ENCODE measurements around the gene PDCL3. TPM values are rescaled to one million over a fixed set of nuclear protein-coding genes. Genes with fewer than 3 reads are reported as not detected.
A peak's percentile ranks its signal among the peaks of the same experiment; 100 is the strongest.

Gene PDCL3
- polyA plus RNA-seq, result 10 to 100 TPM; 54.7 to 62.1 (median 61.5) TPM

DNA sequence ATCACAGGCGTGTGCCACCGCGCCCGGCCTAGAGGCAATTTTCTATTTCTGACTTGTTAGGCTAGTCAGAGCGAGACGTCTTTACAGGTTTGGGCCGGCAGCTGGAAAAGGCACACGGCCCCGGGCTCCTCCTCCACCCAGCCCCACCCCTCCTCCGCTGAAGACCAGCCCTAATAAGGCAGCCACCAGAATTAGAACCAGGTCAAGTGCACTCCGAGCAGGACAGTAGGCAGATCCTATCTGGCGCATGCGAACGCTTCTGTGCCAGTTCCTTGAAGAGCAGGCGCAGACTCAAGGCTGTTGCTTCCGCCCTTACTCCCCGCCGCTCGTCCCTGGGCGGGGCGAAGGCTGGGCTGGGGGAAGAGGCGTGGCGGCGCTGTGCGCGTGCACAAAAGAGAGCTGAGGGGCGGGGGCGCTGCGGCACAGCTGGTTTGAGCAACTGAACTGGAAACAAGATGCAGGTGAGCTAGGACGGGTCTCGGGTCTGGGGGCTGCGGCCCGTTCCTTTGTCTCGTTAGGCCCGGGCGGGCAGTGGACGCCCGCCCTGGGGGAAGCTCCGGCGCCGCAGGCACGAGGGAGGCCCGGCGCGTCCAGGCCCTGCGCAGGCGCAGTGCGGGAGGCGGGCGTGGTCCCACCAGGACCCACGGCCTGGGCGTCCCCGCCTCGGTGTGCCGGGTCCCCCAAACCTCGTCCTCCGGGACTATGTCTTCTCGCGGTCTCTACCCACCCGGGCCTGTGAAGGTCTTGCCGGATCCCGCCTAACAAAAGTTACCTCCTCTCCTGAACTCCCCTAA lies at the start of gene PDCL3:
Gene PDCL3 (plus strand): TSS at position 381 of the 794 bp plus-strand sequence. CDS start 75 bp downstream, at position 456.
- H3K27ac Mint-ChIP-seq, result peak within 1 kb of the TSS; percentile 90 to 98 (median 96)
- DNase-seq, result peak; percentile 96 to 97 (median 97)
- peaks cover 26 to 36% of the 10 kb centered on the region in 2 donors for H3K4me1 Mint-ChIP-seq
- no peaks in the 10 kb centered on the region for H3K9me3 Mint-ChIP-seq
- H3K27me3 Mint-ChIP-seq (ENCODE audit: low read depth in 3 of 3), result peaks cover 6 to 10% (median 6%) of the 10 kb centered on the region in 3 donors
- peaks cover 8 to 14% (median 10%) of the 10 kb centered on the region in 3 donors for H3K36me3 Mint-ChIP-seq
- H3K4me3 Mint-ChIP-seq, result peak within 1 kb of the TSS; percentile 92 to 98 (median 94)

DNA sequence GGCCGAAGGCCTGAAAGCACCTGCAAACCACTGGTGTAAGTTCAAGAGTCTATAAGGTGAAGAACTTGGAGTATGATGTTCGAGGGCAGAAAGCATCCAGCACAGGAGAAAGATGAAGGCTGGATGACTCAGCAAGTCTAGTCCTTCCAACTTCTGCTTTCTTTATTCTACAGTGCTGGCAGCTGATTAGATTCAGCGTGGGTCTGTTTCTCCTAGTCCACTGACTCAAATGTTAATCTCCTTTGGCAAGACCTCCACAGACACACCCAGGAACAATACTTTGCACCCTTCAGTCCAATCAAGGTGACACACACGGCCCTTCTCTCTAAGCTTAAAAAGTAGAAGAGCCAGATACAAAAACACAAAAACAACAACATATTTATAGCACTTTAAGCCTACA lies 49.1 kb upstream of the PDCL3 start:
- Mint-ChIP-seq H3K4me3 (no peak overlapping the region), H3K27ac (no peak overlapping the region), H3K4me1 (no peaks in the 10 kb centered on the region), H3K27me3 (ENCODE audit: low read depth in 3 of 3) (peaks cover 0 to 2% (median 2%) of the 10 kb centered on the region in 3 donors), H3K36me3 (no peaks in the 10 kb centered on the region), H3K9me3 (peaks cover 0 to under 1% (median under 1%) of the 10 kb centered on the region in 6 donors)
- no peak for DNase-seq

DNA sequence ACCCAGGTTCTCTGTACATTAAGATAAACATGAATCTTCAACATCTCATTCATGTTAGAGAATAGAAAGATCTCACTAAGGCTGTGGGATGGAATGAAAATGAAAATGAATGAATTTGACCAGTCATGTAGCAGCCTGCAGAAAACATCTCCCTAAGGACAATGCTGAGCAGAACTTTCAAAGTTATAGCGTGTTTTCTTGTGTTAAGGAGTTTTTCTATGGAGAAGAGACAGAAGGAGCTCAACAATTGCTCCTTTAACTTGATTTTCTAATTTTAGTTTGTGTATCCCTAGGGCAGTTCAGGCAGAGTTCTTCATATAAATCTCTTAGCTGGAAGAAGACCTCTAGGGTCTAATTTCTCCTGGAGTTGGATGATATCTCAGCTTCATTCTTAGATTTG lies 45.2 kb upstream of the PDCL3 start:
- Mint-ChIP-seq H3K27ac (no peak overlapping the region), H3K9me3 (no peaks in the 10 kb centered on the region), H3K4me3 (no peak overlapping the region), H3K27me3 (ENCODE audit: low read depth in 3 of 3) (peaks cover 0 to 2% (median 1%) of the 10 kb centered on the region in 3 donors), H3K36me3 (no peaks in the 10 kb centered on the region), H3K4me1 (no peaks in the 10 kb centered on the region)
- DNase-seq, result no peak

DNA sequence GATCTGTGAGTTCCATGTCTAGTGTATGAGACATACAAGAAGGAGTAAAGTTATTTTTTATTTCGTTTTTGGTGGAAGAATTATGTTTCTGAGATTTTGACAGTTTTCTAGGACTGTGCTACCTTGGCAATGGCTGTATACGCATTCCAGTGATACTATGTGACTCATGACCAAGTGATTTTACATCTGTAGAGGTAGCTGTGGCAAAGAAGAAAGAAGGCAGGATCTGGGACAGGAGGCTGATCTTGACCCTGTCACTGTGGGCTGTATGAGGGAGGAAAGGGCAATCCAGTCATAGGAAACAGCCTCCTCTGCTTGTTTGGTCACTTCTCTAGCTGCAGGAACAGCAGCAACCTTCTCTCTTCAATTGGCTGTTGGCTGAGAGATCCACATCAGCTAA lies 44.0 kb upstream of the PDCL3 start:
- no peaks in the 10 kb centered on the region for H3K9me3 Mint-ChIP-seq
- peaks cover 0 to 4% (median 1%) of the 10 kb centered on the region in 3 donors for H3K27me3 Mint-ChIP-seq (ENCODE audit: low read depth in 3 of 3)
- no peak overlapping the region for H3K4me3 Mint-ChIP-seq
- no peaks in the 10 kb centered on the region for H3K36me3 Mint-ChIP-seq
- no peak overlapping the region for H3K27ac Mint-ChIP-seq
- H3K4me1 Mint-ChIP-seq, result no peaks in the 10 kb centered on the region
- DNase-seq, result no peak

DNA sequence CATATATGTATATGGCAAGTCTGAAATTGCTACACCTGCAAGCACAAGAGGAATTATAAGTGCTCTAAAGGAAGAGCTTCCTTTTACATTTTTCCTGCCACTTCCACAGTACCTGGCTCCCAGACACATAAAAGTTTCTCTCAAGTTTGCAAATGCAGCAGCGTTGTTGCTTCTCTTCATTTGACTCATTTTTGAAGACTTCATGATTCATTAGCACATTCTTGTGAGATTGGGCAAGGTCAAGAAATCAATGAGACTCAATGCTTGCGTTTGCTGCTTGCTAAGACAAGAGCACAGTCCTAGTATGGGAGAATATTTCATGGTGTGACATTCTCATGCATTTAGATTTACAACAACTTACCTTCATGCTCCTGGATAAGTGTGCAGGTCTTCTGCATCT lies 42.6 kb upstream of the PDCL3 start:
- H3K4me3 Mint-ChIP-seq, result no peak overlapping the region
- H3K27me3 Mint-ChIP-seq (ENCODE audit: low read depth in 3 of 3), result peaks cover 2 to 3% (median 3%) of the 10 kb centered on the region in 3 donors
- H3K4me1 Mint-ChIP-seq, result no peaks in the 10 kb centered on the region
- no peaks in the 10 kb centered on the region for H3K9me3 Mint-ChIP-seq
- no peak for DNase-seq
- no peaks in the 10 kb centered on the region for H3K36me3 Mint-ChIP-seq
- H3K27ac Mint-ChIP-seq, result no peak overlapping the region

DNA sequence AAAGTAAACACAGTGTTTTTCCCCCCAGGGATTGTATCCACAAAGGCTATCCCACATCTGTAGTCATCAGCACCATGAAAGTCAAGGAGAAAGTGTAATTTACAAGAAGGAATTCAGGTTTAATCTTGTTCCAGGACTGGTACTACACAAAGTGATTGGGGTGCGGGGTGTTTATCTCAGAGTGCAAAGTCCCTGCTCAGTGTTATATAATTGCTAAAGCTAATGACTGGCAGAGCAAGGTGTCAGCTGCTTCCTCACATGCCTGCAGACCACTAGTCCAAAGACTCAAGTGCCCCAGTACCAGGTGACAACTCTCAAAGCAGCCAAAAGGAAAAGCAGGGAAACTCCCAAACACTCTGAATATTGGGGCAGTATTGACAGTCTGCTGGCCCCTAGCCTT lies 40.4 kb upstream of the PDCL3 start:
- Mint-ChIP-seq H3K4me1 (no peaks in the 10 kb centered on the region), H3K4me3 (no peak overlapping the region), H3K36me3 (no peaks in the 10 kb centered on the region), H3K27me3 (ENCODE audit: low read depth in 3 of 3) (peaks cover 2 to 3% (median 3%) of the 10 kb centered on the region in 3 donors), H3K27ac (no peak overlapping the region), H3K9me3 (no peaks in the 10 kb centered on the region)
- DNase-seq, result no peak

DNA sequence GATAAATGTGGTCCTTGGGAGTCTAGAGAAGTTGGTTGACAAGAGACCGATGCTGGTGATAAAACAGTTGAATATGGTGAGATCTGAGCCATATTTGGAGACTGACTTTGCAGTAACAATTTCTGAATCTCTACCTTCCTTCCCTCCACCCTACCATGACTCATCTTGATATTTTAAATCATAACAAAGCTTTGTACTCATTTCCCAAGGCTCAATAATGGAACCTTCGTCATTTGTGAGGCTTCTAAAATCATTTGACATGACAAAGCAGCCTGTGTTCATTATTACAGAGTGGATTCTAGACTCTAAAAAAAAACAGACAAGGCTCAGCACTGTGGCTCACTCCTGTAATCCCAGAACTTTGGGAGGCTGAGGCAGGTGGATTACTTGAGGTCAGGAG lies 38.5 kb upstream of the PDCL3 start:
- H3K9me3 Mint-ChIP-seq, result no peaks in the 10 kb centered on the region
- H3K4me3 Mint-ChIP-seq, result no peak overlapping the region
- no peak for DNase-seq
- no peaks in the 10 kb centered on the region for H3K36me3 Mint-ChIP-seq
- H3K27me3 Mint-ChIP-seq (ENCODE audit: low read depth in 3 of 3), result peaks cover 2 to 5% (median 3%) of the 10 kb centered on the region in 3 donors
- no peak overlapping the region for H3K27ac Mint-ChIP-seq
- no peaks in the 10 kb centered on the region for H3K4me1 Mint-ChIP-seq

DNA sequence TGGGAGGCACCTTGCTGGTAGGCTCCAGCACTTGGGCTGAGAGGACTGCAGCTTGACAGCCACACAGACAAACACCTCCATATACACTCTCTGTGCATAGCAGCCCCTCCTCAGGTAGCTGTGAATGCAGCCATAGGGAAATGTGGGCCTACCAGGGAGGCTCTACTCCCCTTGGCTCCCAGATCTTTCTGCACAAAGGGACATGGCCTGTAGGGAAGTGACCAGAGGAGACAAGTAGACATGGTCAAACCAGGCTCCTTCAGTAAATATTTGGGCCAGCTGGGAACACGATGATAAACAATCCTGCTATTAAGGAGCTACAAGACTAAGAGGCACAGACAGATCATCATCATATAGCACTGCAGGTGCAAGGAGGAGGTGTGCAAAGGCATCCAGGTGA lies 35.9 kb upstream of the PDCL3 start:
- Mint-ChIP-seq H3K9me3 (no peaks in the 10 kb centered on the region), H3K36me3 (no peaks in the 10 kb centered on the region), H3K4me3 (no peak overlapping the region), H3K27me3 (ENCODE audit: low read depth in 3 of 3) (peaks cover 2 to 10% (median 6%) of the 10 kb centered on the region in 3 donors), H3K4me1 (peaks cover 3 to 8% of the 10 kb centered on the region in 2 donors), H3K27ac (no peak overlapping the region)
- DNase-seq, result no peak

DNA sequence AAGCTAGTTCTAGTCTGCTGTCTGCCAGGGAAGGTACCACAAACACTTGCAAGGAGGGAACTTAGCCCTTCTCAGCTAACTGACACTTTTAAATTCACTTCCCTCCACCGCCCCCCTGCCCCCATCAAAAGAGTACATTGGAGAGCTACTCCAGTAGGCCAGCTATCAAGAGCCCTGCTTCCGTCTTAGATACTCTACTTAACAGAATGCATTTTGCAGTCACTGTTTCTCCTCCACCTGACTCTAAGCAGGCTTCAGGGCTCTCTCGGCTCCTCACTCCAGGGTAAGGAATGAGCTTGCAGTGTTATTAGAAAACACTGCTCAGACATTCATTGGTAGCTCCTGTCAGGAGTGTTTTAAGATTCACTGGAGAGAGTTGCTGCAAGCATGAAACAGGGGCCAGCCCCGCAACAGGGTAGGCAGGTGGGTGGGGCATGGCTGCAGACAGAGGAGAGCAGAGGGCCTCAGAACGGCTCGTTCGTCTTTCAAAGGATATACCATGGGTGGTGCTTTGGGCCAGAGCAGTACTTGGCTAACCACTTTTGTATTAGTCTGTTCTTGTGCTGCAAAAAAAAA lies 35.3 kb upstream of the PDCL3 start:
- no peaks in the 10 kb centered on the region for H3K36me3 Mint-ChIP-seq

DNA sequence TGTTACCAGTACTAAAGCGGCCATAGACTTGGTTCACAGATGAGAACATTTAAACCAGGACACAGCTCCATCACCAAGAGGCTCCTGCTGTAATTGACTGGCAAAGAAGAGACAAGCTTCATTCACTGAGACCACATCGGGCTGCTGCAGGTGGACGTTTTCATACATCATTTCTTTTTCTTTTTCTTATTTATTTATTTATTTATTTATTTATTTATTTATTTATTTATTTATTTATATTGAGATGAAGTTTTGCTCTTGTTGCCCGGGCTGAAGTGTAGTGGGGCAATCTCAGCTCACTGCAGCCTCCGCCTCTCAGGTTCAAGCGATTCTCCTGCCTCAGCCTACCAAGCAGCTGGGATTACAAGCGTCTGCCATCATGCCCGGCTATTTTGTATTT lies 33.6 kb upstream of the PDCL3 start:
- peaks cover 4 to 11% (median 7%) of the 10 kb centered on the region in 3 donors for H3K27me3 Mint-ChIP-seq (ENCODE audit: low read depth in 3 of 3)
- H3K27ac Mint-ChIP-seq, result no peak overlapping the region
- peaks cover 3 to 8% of the 10 kb centered on the region in 2 donors for H3K4me1 Mint-ChIP-seq
- no peak overlapping the region for H3K4me3 Mint-ChIP-seq
- H3K36me3 Mint-ChIP-seq, result no peaks in the 10 kb centered on the region
- no peaks in the 10 kb centered on the region for H3K9me3 Mint-ChIP-seq
- no peak for DNase-seq

More for the DNA sequence above, 35.3 kb upstream of the PDCL3 start:
- Mint-ChIP-seq H3K4me1 (peaks cover 3 to 8% of the 10 kb centered on the region in 2 donors), H3K4me3 (no peak overlapping the region), H3K27ac (no peak overlapping the region), H3K27me3 (ENCODE audit: low read depth in 3 of 3) (peaks cover 2 to 10% (median 6%) of the 10 kb centered on the region in 3 donors), H3K9me3 (no peaks in the 10 kb centered on the region)
- DNase-seq, result no peak

DNA sequence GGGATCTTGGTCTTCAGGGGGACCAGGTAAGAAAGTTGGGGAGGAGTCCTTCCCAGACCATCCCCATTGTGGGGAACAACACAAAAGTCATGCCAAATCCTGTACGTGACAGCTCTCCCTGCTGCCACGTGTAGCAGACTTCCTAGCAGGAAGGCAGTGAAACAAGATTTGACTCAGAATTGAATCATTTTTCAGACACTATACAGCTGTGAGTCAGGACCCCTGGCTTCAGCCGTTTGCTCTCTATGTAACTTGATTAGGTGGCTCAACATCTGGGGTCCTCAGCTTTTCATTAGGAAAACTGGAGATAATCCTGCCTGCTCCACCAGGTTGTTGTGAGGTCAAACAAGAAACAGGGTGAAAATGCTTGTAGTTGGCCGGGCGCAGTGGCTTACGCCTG lies 32.9 kb upstream of the PDCL3 start:
- H3K27ac Mint-ChIP-seq, result no peak overlapping the region
- peaks cover 3 to 11% (median 6%) of the 10 kb centered on the region in 3 donors for H3K27me3 Mint-ChIP-seq (ENCODE audit: low read depth in 3 of 3)
- DNase-seq, result no peak
- peaks cover 3 to 8% of the 10 kb centered on the region in 2 donors for H3K4me1 Mint-ChIP-seq
- no peaks in the 10 kb centered on the region for H3K36me3 Mint-ChIP-seq
- no peaks in the 10 kb centered on the region for H3K9me3 Mint-ChIP-seq
- no peak overlapping the region for H3K4me3 Mint-ChIP-seq

DNA sequence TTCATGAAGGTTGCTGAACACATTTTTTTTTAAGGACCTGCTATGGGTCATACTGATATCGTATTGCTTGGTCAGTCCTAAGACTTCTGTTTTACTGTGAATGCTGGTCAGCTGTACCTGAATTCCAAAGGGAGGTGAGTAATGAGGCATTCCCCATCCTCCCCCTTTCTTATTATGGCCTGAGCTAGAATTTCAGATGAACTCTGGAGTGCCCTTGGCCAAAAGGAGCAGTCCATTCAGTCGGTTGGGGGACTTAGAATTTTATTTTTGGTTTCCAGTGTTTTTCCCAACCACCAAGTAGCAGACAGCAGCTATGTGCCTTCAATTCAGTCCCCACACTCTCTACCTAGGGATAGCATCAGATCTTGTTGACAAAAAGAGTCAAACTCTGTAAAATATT lies 26.9 kb upstream of the PDCL3 start:
- Mint-ChIP-seq H3K36me3 (no peaks in the 10 kb centered on the region), H3K4me3 (no peak overlapping the region), H3K9me3 (no peaks in the 10 kb centered on the region), H3K4me1 (peaks cover 0 to 1% of the 10 kb centered on the region in 2 donors), H3K27me3 (ENCODE audit: low read depth in 3 of 3) (peaks cover 4 to 11% (median 5%) of the 10 kb centered on the region in 3 donors), H3K27ac (no peak overlapping the region)
- no peak for DNase-seq

DNA sequence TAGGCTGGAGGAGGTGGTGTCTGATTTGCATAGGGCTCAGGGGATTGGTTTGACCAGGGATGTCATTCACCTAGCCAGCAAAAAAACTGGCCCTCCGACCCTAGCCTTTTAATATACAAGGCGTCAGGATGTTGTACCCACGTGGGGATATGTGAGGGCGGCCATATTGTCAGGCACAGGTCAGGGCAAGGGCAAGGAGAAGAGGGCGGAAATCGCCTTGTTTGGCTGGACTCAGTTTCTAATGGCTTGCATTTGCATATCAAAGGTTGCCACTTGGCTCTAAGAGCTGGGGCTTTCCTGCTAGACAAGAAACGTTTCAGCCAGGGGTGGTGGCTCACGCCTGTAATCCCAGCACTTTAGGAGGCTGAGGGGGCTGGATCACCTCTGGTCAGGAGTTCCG lies 24.9 kb upstream of the PDCL3 start:
- Mint-ChIP-seq H3K9me3 (no peaks in the 10 kb centered on the region), H3K27ac (no peak overlapping the region), H3K27me3 (ENCODE audit: low read depth in 3 of 3) (peaks cover 3 to 10% (median 4%) of the 10 kb centered on the region in 3 donors), H3K4me1 (no peaks in the 10 kb centered on the region), H3K36me3 (no peaks in the 10 kb centered on the region), H3K4me3 (no peak overlapping the region)
- DNase-seq, result no peak

DNA sequence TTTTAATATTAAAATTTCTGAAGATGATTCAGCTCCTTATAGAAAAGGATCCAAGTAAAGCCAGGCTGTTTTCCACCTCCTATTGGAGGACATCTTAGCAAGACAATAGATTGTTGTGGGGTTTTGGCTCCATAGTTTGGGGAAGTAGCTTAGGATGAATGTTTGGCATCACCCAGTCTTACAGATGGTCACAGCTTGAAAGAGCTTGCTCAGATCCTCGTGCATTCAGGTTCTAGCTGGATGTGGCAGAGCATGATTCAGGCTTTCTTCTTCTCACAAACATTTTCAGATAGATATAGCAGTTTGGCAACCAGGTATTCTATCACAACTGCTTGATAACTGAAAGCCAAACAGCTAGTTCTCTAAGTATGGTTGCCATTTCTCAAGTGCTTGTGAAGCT lies 23.6 kb upstream of the PDCL3 start:
- Mint-ChIP-seq H3K9me3 (no peaks in the 10 kb centered on the region), H3K4me1 (no peaks in the 10 kb centered on the region), H3K4me3 (no peak overlapping the region), H3K27me3 (ENCODE audit: low read depth in 3 of 3) (peaks cover 3 to 9% (median 3%) of the 10 kb centered on the region in 3 donors), H3K36me3 (no peaks in the 10 kb centered on the region), H3K27ac (no peak overlapping the region)
- no peak for DNase-seq

All from immature natural killer cell (primary cell).